Measurements from ENCODE around the gene HOXD11.

GRCh38 chr2:176079831-176080539, 27.1 kb upstream of the HOXD11 start:
- TF ChIP-seq EZH2 (IDR thresholded peaks at IDR 0.05; ENCODE audit: insufficient read depth, poor library complexity, severe bottlenecking): no peak
- no peak for TF ChIP-seq EZH2phosphoT487 (IDR thresholded peaks at IDR 0.05; ENCODE audit: insufficient read depth, low read depth)

All from GM23248 (cell line).